ENCODE results near the gene RTN4R.
A peak's percentile ranks its signal among the peaks of the same experiment; 100 is the strongest.

RTN4R gene

DNA sequence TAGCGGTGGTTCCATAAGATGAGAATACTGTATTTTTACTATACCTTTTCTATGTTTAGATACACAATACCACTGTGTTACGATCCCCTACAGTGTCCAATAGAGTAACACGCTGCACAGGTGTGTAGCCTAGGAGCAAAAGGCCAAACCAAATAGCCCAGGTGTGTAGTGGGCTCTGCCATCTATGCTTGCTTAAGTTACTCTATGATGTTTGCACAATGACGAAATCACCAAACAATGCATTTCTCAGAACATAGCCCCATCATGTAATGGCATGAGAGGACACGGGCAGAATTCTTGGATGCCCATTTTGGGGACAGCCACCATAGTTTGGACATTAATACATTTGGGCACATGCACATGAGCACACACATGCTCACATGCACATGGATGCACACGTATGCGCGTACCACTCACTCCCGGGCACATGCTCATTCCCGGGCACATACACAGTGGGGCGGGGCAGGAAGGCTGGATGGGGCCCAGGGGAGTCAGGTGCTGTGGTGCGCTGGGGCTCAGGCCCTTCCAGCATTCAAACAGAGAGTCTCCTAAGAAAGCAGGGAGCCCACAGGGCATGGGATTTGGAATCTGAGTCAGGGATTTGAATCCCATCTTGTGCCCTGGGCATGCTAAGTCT lies 51.1 kb downstream of the RTN4R start:
- DNase-seq (ENCODE audit: low spot score): no peak

DNA sequence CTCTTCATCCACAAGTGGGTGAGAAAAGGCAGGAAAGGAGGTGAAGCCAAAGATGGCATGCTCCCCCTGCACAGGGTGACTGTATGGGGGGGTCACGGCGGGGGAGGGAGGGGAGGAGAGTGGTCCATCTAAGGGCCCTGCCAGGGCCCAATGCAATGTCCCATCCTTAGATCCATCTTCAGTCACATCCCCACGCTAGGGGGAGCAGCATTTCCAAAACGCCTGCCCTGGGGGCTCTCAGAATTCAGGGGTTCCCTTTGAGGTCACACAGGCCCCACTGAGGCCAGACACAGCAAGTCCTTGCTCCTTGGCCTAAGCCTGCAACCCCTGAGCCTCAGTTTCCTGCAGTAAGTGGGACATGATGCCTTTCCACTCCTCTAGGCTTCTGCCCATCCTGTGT lies 52.4 kb downstream of the RTN4R start:
- no peak for DNase-seq (ENCODE audit: low spot score)

DNA sequence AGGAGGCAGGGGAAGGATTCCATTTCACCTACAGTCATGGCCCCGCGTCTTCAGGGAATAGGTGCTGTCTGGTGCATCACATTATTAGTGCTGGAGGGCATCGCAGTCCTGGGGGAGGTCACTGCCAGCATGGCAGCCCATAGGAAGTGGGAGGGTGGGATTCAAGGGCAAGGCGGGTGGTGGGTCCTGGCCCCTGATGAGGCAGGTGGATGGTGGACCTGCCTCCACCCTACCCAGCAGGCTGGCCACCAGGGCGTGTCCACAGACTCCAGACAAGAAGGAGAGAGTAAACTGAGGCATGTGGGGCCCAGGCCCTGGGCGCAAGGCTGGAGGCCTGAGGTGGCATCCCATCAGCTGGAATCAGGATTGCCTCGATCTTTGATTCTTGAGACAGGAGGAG lies 53.3 kb downstream of the RTN4R start:
- no peak for DNase-seq (ENCODE audit: low spot score)

DNA sequence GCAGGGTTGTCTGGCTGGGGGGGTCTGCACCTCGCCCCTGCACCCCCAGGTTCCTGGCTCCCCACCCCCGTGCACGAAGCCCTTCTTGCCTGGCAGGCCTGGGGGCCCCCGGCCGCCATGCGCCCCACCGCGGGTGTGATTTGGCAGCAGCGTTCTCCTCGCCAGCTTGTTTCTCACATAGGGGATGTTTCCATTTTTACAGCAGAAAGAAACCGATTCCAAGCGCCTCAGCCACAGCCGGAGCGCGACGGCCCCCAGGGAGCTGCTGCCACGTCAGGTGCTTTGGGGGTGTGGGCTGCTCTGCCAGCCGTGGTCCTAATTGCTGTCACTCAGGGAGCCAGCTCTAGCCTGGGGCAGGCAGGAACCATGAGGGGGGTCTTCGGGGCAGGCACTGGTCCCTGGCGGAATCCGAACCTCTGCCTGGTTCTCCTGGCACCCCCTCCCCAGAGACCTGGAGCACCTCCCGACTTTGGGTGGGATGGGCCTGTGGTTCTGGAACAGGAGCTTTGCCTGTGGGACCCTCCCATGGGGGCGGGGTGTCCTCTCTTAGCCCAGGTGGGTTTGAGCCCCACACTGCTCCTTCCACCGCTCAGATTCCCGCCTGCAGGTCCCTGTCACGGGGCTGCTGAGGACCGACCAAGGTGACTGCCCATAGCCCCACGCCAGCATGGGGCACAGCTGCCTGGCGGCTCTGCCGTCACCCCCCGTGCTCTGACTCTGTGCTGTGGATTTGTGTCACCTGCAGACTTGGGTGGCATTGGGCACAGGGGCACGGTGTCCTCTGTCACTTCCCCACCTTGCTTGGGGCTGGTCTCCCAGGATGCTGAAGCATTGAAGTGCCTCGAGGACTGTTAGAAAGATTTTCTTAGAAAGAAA lies 54.0 kb downstream of the RTN4R start:
- no peak for DNase-seq (ENCODE audit: low spot score)

DNA sequence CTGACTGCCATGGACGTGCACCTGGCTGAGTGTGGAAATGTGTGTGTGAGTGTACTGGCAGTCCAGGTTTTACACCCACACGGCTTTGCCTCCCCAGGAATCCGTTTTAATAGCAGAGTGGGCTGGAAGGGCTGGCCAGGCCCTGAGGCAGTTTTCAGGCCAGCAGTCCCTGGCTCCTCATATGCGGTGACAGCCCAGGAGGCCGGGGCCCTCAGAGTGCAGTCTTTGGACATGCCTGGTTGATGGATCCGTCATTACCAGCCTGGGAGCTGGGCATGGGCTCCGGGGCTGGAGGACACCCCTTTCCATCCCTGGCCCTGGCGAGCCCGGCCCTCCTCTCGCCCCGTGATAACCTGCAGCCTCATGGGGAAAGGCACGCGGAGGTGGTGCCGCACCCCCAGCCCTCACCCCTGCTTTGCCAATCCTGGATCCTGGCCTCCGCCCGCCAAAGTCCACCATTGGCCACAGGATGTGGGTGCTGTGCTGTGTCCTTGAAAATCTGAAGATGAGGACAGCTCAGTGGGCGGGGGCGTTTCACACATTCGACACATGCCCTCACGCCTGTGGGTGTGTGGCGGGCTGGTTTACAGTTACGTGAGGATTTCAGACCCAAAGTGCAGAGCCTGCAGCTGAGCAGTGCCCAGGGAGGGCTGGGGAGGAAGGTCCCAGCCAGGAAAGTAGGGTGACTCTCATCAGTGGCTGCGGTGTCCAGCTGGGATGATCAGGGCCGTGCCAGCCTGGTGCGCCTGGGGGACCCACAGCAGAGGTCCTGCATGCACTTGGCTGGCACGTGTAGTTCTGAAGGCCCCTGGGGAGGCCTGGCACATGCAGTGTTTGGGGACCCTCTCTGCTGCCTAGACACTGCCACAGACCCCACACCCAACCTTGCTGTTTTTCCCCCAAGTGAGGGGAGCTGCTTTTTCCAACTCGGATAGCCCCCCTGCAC lies 55.1 kb downstream of the RTN4R start:
- peak; percentile 1 for DNase-seq (ENCODE audit: low spot score)

DNA sequence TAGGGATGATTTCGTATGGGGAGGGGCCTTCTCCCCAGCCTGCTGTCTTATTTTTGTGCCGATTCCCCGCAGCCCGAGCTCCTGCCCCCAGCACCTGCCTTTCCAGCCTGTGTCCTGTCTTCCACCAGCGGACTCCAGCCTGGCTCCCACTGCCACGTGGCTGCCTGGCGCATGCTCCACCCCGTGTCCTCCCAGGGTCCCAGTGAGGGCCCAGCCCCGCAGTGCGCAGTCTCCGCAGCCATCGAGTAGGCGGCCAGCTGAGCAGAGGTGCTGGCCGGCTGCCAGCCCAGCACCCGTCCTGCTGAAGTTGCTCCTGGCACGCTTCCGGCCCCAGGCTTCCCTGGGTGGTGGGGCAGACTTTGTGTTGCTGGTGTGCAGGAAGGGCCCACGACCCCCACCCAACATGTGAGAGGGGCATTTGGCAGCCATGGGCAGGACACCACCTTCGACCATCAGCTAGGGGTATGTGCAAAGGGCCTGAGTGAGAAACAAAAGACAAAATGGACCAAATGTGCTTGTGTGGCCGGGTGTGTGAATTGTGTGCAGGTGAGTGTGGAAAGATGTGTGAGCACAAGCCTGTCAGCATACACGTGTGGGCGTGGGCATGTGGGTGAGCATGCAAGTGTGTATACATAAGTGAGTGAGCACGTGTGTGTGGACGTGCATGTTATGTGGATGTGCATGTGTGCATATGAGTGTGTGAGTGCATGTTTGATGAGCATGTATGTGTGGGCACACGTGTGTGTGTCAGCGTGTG lies 55.9 kb downstream of the RTN4R start:
- DNase-seq (ENCODE audit: low spot score): no peak

DNA sequence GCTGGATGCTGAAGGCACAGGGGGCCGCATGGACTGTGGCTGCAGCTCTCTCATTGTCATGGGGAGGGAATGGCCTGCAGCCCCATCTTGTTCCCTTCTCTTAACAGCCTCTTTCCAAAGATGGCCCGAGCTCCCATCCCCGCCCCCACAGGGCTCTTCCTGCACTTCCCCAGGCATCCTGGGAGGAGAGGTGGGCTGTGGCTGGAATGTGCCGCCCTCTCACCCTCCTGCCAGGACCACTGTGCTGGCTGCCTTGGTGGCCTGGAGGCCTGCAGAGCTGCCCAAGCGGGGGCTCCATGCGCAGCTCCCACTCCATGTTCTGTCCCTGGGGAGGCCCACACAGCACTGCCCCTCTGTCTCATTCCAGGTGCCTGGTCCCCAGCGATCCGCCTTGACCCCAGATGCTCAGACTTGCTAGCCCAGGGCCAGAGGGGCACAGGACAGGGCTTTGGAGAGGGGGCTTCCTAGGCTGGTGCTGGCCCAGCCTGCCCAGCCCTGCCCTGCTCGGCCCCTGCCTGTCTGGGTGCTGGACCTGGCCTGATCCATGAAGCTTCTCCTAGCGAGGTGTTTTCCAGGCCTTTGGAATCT lies 56.6 kb downstream of the RTN4R start:
- DNase-seq (ENCODE audit: low spot score): no peak

DNA sequence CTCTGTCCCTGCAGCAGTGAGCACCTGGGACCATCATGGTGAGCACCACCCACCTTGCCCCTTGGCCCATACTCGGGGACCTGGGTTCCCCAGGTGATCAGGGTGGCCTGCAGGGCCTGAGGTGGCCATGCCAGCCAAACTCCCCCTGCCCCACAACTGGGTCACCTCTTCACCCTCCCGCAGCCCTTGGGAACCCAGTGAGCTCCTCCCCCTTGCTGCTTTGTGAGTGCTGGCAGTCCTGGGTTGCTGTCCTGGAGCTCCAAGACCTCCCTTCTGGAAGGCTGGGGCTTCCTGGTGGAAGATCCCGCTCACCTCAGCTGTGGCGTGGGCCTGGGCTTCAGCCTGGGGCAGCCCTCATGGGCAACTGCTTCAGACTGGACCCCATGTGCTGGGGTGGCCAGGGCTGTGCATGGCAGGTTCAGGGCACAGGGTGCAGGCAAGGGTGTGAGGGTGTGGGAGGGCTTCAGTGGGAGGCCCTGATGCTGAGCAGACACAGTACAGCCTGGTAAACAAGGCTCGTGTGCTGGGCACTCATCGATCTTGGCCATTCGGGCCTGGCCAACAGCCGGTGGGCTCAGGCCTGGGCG lies 57.6 kb downstream of the RTN4R start:
- no peak for DNase-seq (ENCODE audit: low spot score)

DNA sequence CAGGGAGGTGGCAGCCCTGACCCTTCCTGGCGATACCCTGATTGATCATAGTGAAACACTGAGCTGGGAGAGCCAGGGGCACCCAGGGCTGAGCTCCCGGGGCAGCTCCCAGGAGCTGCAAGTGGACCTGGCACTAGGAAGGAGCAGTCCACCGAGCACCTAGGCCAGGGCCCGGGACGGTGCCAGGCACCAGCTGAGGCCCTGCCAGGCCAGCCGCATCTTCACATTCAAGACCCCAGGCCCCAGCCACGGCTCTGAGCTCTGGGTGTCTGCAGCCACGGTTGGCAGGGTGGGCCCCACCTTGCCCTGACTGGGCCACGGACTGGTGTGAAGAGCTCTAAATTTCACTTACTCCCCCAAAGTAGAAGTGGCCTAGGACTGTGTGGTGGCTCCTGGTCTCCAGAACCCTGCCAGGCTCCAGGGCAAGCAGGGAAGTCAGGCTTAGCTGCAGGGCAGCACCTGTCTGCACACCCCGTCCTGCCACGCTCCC lies 58.3 kb downstream of the RTN4R start:
- no peak for DNase-seq (ENCODE audit: low spot score)

DNA sequence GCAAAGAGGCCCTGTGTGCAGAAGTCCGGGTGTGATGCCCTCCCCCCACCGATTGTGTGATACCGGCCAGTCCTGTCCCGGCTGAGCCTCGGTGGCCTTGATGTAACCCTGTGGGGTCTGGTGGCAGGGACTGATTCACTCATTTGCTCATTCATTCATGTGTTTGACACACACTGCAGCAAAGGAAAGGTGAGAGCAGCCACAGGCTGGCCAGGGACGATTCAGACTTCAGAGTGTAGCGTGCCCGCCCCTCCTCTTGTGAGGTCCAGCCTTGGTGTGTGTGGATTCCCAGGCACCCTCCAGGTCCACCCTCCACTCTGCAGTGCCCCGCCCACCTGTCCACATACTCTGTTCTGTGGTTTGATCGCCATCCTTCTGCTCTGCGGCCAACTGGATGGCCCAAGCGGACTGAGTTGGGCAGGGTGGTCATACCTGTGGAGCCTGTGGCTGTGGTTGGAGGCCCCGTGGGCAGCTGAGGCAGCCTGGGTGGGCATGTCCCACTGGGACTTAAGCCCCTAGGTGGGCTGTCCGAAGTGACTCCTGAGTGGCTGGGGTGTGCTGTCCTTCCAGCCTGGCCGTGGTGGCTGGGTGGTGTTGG lies 59.3 kb downstream of the RTN4R start:
- DNase-seq (ENCODE audit: low spot score): no peak

DNA sequence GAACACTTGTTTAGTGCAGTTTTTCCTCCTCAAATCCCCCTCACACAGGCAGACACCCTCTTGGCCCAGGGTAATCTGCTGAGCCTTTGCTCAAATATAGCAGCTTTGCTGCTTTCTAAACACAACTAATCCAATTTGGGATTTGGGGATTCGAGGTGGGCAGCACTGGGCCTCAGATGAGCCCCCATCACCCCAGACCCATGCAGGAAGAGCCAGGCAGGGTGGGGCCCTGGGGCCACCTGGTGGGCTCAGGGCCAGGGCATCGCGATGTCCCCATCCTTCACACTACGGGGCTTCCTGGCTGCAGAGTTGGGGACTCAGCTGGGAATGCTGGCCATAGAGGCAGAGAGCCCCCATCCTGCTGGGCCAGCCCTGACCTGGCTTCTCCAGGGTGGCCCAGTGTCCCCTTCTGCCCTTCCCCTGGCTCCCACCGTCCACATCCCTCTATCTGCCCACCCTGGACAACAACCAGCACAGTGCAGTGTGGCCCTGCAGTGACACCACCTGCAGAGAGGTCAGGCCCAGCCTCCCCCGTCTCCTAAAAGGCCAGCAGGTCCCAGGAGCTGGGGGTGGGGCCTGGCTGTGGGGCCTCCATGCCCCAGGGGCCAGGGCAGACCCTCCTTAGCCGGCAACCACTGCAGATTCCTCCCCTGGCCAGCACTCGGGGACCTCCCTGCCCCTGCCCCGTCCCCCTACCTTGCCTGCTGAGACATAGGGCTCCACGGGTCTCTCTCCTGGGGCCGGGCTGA lies 60.7 kb downstream of the RTN4R start:
- no peak for DNase-seq (ENCODE audit: low spot score)

DNA sequence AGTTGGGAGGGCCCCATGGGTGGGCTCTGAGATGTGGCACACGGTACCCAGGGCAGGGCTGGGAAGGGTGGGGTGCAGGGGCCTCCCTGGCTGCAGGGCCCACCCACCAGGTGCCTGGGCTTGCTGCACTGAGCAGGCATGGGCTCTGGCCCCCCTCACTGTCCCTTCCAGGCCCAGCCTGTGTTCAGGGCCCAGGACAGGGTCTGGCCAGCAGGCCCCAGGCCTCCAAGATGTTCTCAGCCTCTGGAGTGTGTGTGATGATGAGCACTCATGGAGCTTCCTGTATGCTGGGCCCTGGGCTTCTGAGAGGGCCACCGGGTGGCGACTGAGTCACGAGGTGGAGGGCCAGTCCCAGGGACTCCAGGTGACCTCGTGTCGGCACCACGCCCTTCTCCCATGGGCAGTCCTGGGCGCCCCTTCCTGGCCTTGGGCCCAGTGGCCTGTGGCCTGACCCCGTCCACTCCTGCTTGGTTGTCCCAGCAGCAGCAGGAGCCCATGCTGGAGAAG lies 61.4 kb downstream of the RTN4R start:
- DNase-seq (ENCODE audit: low spot score): peak; percentile 6

DNA sequence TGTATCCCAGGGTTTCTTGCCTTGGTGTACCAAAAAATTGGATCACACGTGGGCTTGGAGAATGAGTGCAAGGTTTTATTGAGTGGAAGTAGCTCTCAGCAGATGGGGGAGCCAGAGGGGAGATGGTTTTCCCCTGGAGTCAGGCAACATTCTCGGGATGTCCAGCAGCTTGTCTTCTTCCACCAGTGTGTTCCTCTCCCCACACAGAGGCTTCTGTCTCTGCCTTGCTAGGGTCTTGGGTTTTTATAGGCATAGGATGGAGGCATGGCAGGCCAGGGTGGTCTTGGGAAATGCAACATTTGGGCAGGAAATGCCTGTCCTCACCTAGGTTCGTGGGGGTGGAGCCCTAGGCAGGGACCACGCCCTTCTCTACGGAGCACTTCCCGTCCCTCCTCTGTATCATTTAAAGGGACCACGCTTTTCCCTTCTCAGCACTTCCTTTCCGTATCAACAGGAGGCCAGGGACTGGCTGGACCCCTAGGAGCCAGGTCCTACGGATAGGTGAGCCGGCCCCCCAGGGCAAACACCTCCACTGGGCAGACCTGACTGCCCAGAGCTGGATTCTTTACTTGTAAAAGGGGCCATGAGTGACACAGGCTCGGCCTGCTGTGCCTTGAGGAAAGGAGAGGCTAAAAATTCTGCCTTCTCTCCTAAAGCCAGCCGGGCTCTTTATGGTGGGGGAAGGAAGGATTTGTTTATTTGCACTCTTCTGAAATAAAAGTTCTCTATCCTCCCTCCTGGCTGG lies 62.0 kb downstream of the RTN4R start:
- peak; percentile 74 for DNase-seq (ENCODE audit: low spot score)

DNA sequence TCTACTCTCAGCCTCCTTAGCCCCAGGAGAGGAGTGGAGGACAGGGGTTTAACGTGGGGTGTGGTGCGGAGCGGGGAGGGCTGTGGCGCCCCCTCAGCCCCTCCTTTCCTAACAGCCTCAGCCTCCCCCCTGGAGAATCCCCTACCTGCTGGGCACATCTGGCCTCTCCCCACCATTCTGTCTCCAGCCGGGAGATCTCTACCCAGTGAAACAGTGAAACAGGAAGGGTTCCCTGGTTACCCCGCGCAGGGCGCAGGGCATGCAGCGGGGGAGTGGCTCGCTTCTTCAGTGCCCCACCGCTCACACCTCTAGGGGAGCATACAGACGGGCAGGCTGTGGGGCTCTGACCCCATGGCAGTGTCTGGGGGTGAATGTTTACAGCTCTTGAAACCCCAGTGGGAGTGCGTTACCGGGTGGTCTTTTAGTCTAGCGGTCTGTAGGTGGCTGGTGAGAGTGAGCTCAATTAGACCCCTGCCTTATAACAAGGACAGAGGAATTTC lies 62.6 kb downstream of the RTN4R start:
- DNase-seq (ENCODE audit: low spot score): no peak

DNA sequence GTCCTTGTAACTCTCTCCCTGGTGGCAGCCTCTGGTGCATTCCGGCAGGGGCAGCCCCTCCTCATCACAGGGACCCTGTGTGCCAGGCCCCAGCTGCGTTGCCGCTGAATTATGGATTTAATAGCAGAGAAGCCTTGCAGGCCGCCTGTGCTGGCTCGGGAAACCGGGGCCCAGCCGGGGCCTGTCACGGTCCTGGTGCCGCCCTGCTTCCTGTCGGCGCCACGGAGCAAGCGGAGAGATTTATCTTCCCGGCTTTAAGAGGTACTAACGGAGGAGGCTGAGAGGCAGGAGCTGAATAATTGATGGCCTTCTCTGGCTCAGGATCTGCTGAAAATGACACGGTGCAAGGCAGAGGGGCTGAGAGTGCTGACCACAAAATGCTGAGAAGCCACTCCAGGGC lies 63.3 kb downstream of the RTN4R start:
- no peak for DNase-seq (ENCODE audit: low spot score)

DNA sequence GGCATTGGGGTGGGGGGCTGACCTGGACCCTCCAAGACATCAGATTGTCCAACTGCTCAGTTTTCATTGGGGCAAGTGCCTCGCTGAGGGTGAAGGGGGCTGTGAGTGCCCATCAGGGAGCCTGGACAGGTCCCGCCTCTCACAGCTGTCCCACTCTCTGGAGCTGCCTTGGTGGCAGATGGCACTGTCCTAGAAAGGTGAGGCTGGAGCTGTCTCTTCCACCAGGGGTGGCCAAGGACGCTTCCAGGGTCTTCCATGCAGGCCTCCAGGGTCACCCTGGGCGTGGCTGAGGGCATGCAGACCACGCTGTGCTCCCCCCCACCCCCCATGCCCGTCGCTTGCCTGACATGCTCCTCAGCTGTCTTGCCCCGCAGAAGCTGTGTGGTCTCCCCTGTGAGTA lies 63.8 kb downstream of the RTN4R start:
- no peak for DNase-seq (ENCODE audit: low spot score)

DNA sequence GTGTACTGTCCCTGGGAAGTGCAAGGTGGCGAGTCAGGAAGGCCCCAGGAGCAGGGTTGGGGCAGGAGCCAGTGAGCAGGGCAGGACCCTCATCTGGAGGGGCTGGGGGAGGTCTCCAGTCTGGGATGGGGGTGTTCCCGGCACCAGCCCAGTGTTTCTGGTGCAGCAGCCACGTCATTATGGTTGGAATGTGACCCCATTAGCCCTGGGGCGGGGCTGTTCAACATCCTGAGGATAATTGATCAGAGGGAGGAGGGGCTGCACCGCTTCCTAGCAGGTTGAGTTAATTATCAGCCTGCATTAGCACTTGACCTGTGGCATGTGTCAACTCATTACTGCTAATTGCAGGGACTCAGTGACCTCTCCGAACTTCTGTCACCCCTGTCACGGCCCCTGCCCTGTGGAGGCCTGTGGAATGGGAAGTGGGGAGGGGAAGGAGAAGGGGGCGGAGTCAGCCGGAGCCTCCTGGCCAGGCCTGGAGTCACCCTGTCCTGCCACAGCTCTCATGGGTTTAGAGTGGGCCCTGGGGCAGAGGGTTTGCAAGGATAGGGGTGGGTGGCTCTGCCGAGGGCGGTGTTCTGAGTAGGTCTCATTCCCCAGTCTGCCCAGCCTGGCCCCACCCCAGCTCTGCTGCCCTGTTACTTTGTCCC lies 64.4 kb downstream of the RTN4R start:
- no peak for DNase-seq (ENCODE audit: low spot score)

DNA sequence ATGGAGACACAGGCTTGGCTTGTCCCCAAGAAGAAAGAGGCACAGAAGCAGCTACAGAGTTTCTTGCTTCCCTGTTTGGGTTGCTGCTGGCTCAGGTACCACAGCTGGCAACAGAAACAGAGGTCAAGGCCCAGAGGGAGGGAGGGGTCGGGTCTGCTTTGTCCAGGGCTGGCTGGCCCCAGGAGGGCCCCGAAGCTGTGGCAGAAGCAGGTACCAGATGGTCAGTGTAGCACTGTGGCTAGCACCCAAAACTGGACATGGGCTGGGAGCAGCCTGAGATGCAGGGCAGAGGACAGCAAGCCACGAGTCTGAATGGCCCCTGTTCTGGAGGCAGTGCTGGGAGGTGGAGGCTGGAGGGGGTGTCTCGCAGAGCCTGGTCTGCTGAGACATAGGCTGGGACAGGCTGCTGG lies 65.0 kb downstream of the RTN4R start:
- no peak for DNase-seq (ENCODE audit: low spot score)
